ENCODE data around the gene RAPGEF4. TPM values are rescaled to one million over a fixed set of nuclear protein-coding genes. Genes with fewer than 3 reads are reported as not detected.

The RAPGEF4 gene
- total RNA-seq, 4 donors from 2014 or later: 1.4 to 5.5 (median 1.8) TPM

DNA sequence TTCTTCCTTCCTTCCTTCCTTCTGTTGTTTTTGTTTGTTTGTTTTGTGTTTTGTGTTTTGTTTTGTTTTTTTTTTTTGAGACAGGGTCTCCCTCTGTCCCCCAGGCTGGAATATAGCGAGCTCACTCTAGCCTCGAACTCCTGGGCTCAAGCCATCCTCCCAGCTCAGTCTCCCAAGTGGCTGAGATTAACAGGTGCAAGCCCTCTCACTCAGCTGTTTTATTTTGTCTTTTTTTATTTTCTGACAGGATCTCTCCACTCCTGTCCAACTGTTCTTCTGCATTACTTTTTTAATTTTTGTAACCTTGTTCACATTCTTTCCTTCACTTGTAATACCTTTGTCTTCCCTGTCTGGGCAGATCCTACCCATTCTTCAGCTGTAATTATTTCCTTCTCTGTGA, 363.6 kb downstream of the RAPGEF4 start:
- H3K4me1 ChIP-seq: peaks cover 75 to 92% of the 10 kb centered on the region in 2 donors
- in situ Hi-C loops (cut with MboI; ENCODE audit: low sequenced_read_pairs in 4 of 4) (no loop called here), intact Hi-C loops (cut with DNase I; ENCODE audit: low total_unique reads) (no loop called here)
- H3K27ac ChIP-seq: peak overlapping the region; percentile 45 to 75 (median 72)
- ATAC-seq (no peak), DNase-seq (no peak)
- no peaks in the 10 kb centered on the region for H3K9me3 ChIP-seq
- H3K36me3 ChIP-seq: peaks cover 0 to 14% of the 10 kb centered on the region in 2 donors
- H3K4me3 ChIP-seq: no peak overlapping the region
- H3K27me3 ChIP-seq: no peaks in the 10 kb centered on the region
- no peak for TF ChIP-seq POLR2A (IDR thresholded peaks at IDR 0.05)
- TF ChIP-seq, protein P1, sequence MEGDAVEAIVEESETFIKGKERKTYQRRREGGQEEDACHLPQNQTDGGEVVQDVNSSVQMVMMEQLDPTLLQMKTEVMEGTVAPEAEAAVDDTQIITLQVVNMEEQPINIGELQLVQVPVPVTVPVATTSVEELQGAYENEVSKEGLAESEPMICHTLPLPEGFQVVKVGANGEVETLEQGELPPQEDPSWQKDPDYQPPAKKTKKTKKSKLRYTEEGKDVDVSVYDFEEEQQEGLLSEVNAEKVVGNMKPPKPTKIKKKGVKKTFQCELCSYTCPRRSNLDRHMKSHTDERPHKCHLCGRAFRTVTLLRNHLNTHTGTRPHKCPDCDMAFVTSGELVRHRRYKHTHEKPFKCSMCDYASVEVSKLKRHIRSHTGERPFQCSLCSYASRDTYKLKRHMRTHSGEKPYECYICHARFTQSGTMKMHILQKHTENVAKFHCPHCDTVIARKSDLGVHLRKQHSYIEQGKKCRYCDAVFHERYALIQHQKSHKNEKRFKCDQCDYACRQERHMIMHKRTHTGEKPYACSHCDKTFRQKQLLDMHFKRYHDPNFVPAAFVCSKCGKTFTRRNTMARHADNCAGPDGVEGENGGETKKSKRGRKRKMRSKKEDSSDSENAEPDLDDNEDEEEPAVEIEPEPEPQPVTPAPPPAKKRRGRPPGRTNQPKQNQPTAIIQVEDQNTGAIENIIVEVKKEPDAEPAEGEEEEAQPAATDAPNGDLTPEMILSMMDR (IDR thresholded peaks at IDR 0.05 in 4 of 5, conservative IDR thresholded peaks at IDR 0.05 in 1 of 5): no peak

GRCh38 chr2:173099804-173100203, 364.2 kb downstream of the RAPGEF4 start:
- ATAC-seq: no peak
- TF ChIP-seq POLR2A (IDR thresholded peaks at IDR 0.05): no peak
- TF ChIP-seq, protein P1 (IDR thresholded peaks at IDR 0.05 in 4 of 5, conservative IDR thresholded peaks at IDR 0.05 in 1 of 5): no peak
- peak overlapping the region; percentile 45 to 75 (median 72) for H3K27ac ChIP-seq
- in situ Hi-C loops (cut with MboI; ENCODE audit: low sequenced_read_pairs in 4 of 4) (no loop called here), intact Hi-C loops (cut with DNase I; ENCODE audit: low total_unique reads) (no loop called here)
- H3K4me1 ChIP-seq: peaks cover 73 to 88% of the 10 kb centered on the region in 2 donors
- no peaks in the 10 kb centered on the region for H3K9me3 ChIP-seq
- H3K36me3 ChIP-seq: peaks cover 0 to 14% of the 10 kb centered on the region in 2 donors
- H3K4me3 ChIP-seq: no peak overlapping the region
- H3K27me3 ChIP-seq: no peaks in the 10 kb centered on the region
- DNase-seq: no peak

DNA sequence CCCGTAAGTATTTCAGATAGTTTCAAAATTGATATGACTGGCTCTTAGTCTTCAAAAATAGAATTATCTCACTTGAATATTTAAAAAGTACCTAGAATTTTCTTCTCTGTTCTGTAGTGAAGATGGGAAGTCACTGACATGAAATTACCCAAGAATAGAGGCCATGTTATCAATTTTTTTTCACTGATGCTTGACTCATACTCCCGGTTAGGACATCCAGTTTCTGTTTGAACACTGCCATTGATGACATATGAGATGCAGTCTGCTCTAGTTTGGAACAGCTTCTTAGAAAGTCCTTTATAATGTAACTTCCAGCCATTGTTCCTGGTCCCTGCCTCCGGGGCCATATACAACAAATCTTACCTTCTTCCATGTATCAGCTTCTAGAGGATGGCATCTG, 366.0 kb downstream of the RAPGEF4 start:
- Histone ChIP-seq H3K36me3 (peaks cover 0 to 11% of the 10 kb centered on the region in 2 donors), H3K9me3 (no peaks in the 10 kb centered on the region), H3K4me1 (peaks cover 65 to 87% of the 10 kb centered on the region in 2 donors), H3K27me3 (no peaks in the 10 kb centered on the region), H3K27ac (peak overlapping the region; percentile 71 to 76 (median 74)), H3K4me3 (no peak overlapping the region)
- in situ Hi-C loops (cut with MboI; ENCODE audit: low sequenced_read_pairs in 4 of 4): no loop called here
- intact Hi-C loops (cut with DNase I; ENCODE audit: low total_unique reads): no loop called here
- peak; percentile 86 to 94 for ATAC-seq
- no peak for DNase-seq
- TF ChIP-seq POLR2A (IDR thresholded peaks at IDR 0.05): no peak
- TF ChIP-seq, protein P1 (IDR thresholded peaks at IDR 0.05 in 4 of 5, conservative IDR thresholded peaks at IDR 0.05 in 1 of 5): no peak

Other genes starting within 250 kb of the RAPGEF4 start
- gene PDK1, start 179.8 kb upstream of the RAPGEF4 start, total RNA-seq: 10 to 100 TPM in 3 of 4 donors, 1 to 10 TPM in 1; 5.8 to 23.8 (median 14.0) TPM